Chondrocyte (in vitro differentiated cells): ENCODE measurements around the gene CREB3L2. TPM values are rescaled to one million over a fixed set of nuclear protein-coding genes. Genes with fewer than 3 reads are reported as not detected.

Experiments
- DNase-seq: peaks from one replicate; pipeline ENCODE4 v3.0.0; 2021; ENCODE audit warnings: mixed read lengths, low spot score
- H3K27ac Mint-ChIP-seq: one replicate; pipeline ENCODE4 v1.8.0; 2021; ENCODE audit warnings: mild to moderate bottlenecking, moderate library complexity, mixed read lengths; ENCODE audit not compliant: unreplicated experiment
- H3K27me3 Mint-ChIP-seq: 2 replicates; pipeline ENCODE4 v1.8.0; 2021; ENCODE audit warnings: low read depth, mixed read lengths
- H3K36me3 Mint-ChIP-seq: 2 replicates; pipeline ENCODE4 v1.8.0; 2021; ENCODE audit warnings: low read depth, mixed read lengths
- H3K4me1 Mint-ChIP-seq: 2 replicates; pipeline ENCODE4 v1.8.0; 2021; ENCODE audit warnings: low read depth, mild to moderate bottlenecking, mixed read lengths
- H3K4me3 Mint-ChIP-seq: one replicate; pipeline ENCODE4 v1.8.0; 2021; ENCODE audit warnings: mild to moderate bottlenecking, moderate library complexity, mixed read lengths; ENCODE audit not compliant: unreplicated experiment
- H3K9me3 Mint-ChIP-seq: 2 replicates; pipeline ENCODE4 v1.8.0; 2021; ENCODE audit warnings: low read depth, mixed read lengths
- total RNA-seq: library from RNA; stranded (reverse); gene quantifications from 3 replicates; pipeline ENCODE4 v1.2.1, GENCODE V29; 2021
- TF ChIP-seq, protein P1 (sequence below): fragments of 200-600 bp; sonication (generic); IDR thresholded peaks from 2 replicates; pipeline ENCODE4 v1.5.0; 2021; ENCODE audit warnings: antibody characterized with exemption, mild to moderate bottlenecking, moderate library complexity

Gene CREB3L2
- total RNA-seq, 1 donor from 2014 or later: 217 TPM

DNA sequence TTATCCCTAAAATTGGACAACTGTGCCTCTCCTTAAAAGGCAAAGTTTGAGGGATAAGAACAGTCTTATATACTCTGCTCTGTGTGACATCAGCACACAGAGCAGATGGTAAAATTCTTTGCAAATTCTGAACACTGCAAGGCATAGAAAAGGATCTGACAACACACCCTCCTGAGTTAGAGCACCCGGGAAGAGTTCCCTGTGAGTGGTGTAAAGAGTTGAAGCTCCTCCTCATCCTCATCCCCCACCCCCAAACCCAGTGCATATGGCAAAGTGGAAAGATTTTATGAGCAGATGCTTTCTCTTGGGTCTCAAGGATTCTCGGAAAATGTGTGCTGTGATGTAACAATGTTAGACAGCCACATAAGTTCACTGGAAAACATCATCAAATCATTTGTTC is 115.1 kb downstream of the CREB3L2 start:
- peaks cover 78% of the 10 kb centered on the region for H3K4me1 Mint-ChIP-seq
- H3K27me3 Mint-ChIP-seq: no peaks in the 10 kb centered on the region
- H3K36me3 Mint-ChIP-seq: peaks cover 43% of the 10 kb centered on the region
- no peak overlapping the region for H3K4me3 Mint-ChIP-seq
- no peak for DNase-seq
- H3K9me3 Mint-ChIP-seq: peaks cover 4% of the 10 kb centered on the region
- peak overlapping the region; percentile 54 for H3K27ac Mint-ChIP-seq
- TF ChIP-seq, protein P1, sequence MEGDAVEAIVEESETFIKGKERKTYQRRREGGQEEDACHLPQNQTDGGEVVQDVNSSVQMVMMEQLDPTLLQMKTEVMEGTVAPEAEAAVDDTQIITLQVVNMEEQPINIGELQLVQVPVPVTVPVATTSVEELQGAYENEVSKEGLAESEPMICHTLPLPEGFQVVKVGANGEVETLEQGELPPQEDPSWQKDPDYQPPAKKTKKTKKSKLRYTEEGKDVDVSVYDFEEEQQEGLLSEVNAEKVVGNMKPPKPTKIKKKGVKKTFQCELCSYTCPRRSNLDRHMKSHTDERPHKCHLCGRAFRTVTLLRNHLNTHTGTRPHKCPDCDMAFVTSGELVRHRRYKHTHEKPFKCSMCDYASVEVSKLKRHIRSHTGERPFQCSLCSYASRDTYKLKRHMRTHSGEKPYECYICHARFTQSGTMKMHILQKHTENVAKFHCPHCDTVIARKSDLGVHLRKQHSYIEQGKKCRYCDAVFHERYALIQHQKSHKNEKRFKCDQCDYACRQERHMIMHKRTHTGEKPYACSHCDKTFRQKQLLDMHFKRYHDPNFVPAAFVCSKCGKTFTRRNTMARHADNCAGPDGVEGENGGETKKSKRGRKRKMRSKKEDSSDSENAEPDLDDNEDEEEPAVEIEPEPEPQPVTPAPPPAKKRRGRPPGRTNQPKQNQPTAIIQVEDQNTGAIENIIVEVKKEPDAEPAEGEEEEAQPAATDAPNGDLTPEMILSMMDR: no peak

DNA sequence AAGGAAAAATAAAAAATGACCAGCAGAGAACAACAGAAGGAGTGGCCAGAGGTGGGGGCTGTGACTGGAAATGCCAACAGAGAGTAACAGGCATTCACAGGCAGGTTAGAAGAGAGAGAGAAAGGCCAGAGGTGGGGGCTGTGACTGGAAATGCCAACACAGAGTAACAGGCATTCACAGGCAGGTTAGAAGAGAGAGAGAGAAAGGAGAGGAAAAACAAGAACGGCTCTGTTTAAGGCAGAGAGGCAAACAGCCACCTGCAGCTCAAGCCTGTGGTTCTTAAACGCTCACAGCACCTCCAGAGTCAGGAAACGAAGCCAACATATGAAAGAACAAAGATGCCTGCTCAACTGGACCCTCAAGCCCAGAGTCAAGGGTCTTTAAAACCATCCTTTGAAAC is 115.6 kb downstream of the CREB3L2 start:
- TF ChIP-seq, protein P1: no peak
- Mint-ChIP-seq H3K27me3 (no peaks in the 10 kb centered on the region), H3K36me3 (peaks cover 46% of the 10 kb centered on the region), H3K27ac (peak overlapping the region; percentile 54), H3K9me3 (peaks cover 7% of the 10 kb centered on the region), H3K4me1 (peaks cover 77% of the 10 kb centered on the region), H3K4me3 (no peak overlapping the region)
- no peak for DNase-seq

DNA sequence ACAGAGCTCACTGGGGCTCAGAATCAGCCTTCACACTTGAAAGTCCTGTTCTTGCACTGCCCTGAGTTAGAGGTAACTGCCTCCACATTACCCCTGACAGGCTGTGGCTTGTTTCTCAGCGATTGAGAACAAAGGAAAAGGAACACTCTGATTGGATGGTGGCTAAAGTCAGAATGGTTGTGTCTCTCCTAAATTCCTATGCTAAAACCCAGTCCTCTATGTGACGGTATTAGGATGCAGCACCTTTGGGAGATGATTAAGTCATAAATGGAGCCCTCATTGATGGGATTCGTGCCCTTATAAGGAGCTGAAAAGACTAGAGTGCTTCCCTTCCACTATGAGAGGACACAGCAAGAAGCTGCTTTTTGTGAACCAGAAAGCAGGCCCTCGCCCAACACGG is 116.2 kb downstream of the CREB3L2 start:
- DNase-seq: no peak
- H3K27ac Mint-ChIP-seq: peak overlapping the region; percentile 54
- no peak overlapping the region for H3K4me3 Mint-ChIP-seq
- peaks cover 7% of the 10 kb centered on the region for H3K9me3 Mint-ChIP-seq
- TF ChIP-seq, protein P1: no peak
- H3K27me3 Mint-ChIP-seq: no peaks in the 10 kb centered on the region
- H3K36me3 Mint-ChIP-seq: peaks cover 43% of the 10 kb centered on the region
- H3K4me1 Mint-ChIP-seq: peaks cover 75% of the 10 kb centered on the region

DNA sequence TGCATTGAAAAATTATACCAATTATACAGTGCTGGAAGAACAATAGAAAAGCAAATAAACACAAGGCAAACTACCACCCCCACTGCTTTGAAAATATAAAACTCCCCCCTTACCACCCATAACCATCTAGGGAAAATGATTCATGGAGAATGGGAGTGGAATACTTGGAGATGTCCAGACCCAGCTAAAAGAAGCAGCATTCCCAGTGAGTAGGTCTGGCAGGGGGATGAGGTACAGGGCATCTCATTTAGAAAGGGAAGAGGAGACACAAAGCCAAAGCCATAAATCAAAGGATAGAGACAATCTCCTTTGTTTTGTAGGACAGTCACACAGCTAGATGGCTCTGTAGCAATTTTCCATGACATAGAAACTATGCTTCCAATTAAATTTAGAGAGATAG is 119.1 kb downstream of the CREB3L2 start:
- DNase-seq: no peak
- H3K4me1 Mint-ChIP-seq: peaks cover 82% of the 10 kb centered on the region
- H3K9me3 Mint-ChIP-seq: peaks cover 7% of the 10 kb centered on the region
- TF ChIP-seq, protein P1: no peak
- no peaks in the 10 kb centered on the region for H3K27me3 Mint-ChIP-seq
- peak overlapping the region; percentile 89 for H3K27ac Mint-ChIP-seq
- no peak overlapping the region for H3K4me3 Mint-ChIP-seq
- H3K36me3 Mint-ChIP-seq: peaks cover 58% of the 10 kb centered on the region

GRCh38 chr7:137882261-137882668 is 119.6 kb downstream of the CREB3L2 start:
- no peaks in the 10 kb centered on the region for H3K27me3 Mint-ChIP-seq
- TF ChIP-seq, protein P1: no peak
- no peak overlapping the region for H3K4me3 Mint-ChIP-seq
- H3K27ac Mint-ChIP-seq: peak overlapping the region; percentile 89
- DNase-seq: no peak
- H3K4me1 Mint-ChIP-seq: peaks cover 86% of the 10 kb centered on the region
- H3K9me3 Mint-ChIP-seq: peaks cover 7% of the 10 kb centered on the region
- peaks cover 60% of the 10 kb centered on the region for H3K36me3 Mint-ChIP-seq
